ENCODE measurements around the gene STAT6.

The STAT6 gene

DNA sequence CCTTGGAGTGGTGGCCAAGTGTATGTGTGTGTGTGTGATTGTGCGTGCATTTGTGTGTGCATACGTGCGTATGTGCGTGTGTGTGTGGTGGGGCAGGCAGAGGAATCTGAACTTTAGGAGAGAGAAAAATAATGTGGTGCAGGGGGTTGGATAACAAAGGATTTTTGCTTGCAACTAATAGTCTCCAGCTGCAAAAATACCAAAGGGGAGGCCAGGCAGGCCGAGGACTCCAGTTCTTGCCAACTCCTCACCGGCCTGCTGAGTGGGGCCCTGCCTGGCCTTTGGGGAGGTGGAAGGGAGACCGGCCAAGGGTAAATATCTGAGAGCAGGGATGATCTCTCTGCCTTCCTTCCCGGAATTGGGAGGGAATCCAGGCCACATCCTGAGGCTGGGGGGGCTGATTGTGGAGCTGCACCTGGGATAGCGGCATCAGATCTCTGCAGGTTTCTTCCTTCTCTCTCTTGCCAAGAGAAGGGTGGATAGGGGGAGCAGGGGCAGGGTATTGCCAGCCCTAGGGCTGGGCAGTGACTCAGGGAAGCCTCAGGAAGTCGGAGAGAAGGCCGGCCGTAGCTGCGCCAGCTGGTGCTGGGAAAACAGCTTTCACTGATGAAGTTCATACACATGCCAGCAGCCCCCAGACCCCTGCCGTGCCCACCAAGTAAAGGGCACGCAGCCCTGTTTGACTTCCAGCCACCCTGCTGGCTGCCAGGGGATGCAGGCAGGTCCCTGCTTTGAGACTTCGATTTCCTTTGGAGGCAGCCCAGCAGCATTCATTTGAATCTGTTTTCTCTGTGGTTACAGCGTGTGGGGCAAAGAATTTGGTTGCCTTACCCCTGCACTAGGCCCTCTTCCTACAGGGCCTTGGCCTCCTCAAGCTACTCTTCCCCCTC, 40.8 kb upstream of the STAT6 start:
- CTCF ChIA-PET = interaction anchor here (1.4 kb wide), 1 partner anchor 28 kb away, joined by 4 read pairs; no protein-coding TSS in a partner anchor
- TF ChIP-seq, protein P1, sequence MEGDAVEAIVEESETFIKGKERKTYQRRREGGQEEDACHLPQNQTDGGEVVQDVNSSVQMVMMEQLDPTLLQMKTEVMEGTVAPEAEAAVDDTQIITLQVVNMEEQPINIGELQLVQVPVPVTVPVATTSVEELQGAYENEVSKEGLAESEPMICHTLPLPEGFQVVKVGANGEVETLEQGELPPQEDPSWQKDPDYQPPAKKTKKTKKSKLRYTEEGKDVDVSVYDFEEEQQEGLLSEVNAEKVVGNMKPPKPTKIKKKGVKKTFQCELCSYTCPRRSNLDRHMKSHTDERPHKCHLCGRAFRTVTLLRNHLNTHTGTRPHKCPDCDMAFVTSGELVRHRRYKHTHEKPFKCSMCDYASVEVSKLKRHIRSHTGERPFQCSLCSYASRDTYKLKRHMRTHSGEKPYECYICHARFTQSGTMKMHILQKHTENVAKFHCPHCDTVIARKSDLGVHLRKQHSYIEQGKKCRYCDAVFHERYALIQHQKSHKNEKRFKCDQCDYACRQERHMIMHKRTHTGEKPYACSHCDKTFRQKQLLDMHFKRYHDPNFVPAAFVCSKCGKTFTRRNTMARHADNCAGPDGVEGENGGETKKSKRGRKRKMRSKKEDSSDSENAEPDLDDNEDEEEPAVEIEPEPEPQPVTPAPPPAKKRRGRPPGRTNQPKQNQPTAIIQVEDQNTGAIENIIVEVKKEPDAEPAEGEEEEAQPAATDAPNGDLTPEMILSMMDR (IDR thresholded peaks at IDR 0.05; ENCODE audit: control extremely low read depth, extremely low read depth, low read depth, missing control alignments) = no peak
- no peak for DNase-seq (ENCODE audit: extremely low spot score)
- POLR2A ChIA-PET = no interaction called here

DNA sequence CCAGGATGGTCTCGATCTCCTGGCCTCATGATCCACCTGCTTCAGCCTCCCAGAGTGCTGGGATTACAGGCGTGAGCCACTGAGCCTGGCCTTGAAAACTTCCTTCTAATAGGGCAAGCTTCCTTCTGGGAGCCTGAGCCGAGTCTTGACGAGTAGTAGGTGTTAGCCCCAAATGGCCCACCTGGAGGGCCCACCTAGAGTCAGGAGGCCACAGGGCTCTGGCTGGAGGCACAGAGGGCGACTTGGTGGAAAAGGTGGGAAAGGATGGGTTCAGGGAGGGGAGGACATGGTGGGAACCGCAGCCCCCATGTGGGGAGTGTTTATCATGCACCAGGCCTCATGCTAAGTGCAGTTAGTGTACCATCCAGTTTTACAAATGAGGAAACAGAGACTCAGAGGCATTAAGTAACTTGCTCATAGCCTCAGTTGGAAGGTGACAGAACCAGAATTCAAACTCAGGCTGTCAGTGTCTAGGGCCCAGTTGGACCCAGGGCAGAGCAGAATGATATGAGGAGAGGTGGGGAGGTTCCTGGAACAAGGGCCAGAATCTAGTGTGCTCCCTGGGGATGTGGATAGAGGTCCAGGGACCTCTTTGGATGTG, 39.3 kb upstream of the STAT6 start:
- POLR2A ChIA-PET = no interaction called here
- DNase-seq (ENCODE audit: extremely low spot score) = no peak
- TF ChIP-seq, protein P1 (IDR thresholded peaks at IDR 0.05; ENCODE audit: control extremely low read depth, extremely low read depth, low read depth, missing control alignments) = no peak
- CTCF ChIA-PET = interaction anchor here (1.4 kb wide), 1 partner anchor 26 kb away, joined by 5 read pairs; no protein-coding TSS in a partner anchor

DNA sequence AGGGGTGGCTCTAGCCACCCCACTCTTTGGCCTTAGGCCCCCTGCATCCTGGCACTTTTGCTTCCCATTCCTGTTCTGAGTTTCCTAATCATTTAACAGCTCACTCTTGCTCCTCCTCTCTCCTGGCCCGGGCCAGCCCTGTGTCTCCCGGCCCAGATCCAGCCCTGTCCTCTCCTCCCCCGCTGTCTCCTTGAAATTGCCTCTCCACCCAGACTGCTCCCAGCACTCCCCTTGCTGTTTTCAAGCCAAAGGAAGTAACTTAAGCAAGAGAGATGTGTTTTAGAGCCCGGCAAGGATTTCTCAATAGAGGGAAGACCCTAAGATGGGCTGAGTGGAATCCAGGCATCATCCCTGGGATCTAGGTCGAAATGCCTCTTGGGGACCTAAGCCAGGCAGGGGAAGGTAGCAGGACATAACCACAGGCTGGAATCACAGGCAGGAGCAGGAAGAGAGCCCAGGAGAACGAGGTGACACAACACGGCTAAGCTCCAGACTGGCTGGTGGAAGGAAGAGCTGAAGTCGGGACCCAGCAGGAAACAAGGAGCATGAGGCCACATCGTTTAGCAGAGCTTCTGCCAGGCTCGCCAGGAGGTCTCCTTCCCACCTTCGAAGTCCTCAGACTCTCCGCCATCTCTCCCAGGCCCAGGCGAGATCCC, 38.2 kb upstream of the STAT6 start:
- ChIA-PET POLR2A (interaction anchor here (0.7 kb wide), 1 partner anchor 24 kb away, joined by 6 read pairs; no protein-coding TSS in a partner anchor), CTCF (interaction anchor here (0.8 to 1.5 kb wide), 3 partner anchors 10 to 435 kb away, joined by 3 to 5 read pairs (median 3); no protein-coding TSS in a partner anchor)
- TF ChIP-seq, protein P1 (IDR thresholded peaks at IDR 0.05; ENCODE audit: control extremely low read depth, extremely low read depth, low read depth, missing control alignments) = no peak
- DNase-seq (ENCODE audit: extremely low spot score) = no peak

DNA sequence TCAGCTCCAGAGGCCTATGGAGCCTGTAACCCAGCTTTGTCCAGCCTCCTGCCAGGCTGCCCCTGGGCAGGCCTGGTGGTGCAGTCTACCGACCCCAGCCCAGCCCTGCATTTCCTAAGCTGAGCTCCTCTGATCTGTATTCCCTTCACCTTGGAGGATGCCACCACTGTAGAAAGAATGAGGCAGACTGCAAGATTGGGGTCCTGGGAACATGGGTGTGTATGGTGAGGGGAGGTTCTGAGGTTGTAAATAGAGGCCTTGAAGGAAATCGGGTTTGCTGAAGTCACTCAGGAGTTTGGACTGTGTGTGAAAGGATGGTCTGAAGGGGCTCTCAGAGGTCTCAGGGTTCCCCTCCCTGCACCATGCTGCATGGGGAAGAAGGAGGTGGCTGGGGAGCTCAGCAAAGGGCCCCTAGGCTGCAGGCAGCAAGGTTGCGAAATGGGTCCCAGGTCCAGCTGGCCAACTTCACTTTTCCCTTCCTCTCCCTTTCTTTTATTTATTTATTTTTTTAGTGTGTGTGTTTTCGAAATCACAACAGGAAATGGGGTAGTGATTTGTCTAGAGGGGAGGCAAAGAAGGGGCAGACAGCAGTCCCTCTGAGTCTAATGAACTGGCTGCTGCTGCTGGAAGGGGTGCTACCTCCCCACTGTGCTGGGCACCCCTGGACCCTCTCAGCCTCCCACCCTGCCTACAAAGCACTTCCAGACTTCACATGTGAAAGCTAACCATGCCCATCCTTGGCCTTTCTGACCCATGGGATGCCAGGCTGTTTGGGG, 37.5 kb upstream of the STAT6 start:
- TF ChIP-seq, protein P1 (IDR thresholded peaks at IDR 0.05; ENCODE audit: control extremely low read depth, extremely low read depth, low read depth, missing control alignments) = no peak
- POLR2A ChIA-PET = no interaction called here
- CTCF ChIA-PET = interaction anchor here (0.9 to 1.5 kb wide), 4 partner anchors 24 to 436 kb away, joined by 3 to 5 read pairs (median 4); no protein-coding TSS in a partner anchor
- DNase-seq (ENCODE audit: extremely low spot score) = no peak

DNA sequence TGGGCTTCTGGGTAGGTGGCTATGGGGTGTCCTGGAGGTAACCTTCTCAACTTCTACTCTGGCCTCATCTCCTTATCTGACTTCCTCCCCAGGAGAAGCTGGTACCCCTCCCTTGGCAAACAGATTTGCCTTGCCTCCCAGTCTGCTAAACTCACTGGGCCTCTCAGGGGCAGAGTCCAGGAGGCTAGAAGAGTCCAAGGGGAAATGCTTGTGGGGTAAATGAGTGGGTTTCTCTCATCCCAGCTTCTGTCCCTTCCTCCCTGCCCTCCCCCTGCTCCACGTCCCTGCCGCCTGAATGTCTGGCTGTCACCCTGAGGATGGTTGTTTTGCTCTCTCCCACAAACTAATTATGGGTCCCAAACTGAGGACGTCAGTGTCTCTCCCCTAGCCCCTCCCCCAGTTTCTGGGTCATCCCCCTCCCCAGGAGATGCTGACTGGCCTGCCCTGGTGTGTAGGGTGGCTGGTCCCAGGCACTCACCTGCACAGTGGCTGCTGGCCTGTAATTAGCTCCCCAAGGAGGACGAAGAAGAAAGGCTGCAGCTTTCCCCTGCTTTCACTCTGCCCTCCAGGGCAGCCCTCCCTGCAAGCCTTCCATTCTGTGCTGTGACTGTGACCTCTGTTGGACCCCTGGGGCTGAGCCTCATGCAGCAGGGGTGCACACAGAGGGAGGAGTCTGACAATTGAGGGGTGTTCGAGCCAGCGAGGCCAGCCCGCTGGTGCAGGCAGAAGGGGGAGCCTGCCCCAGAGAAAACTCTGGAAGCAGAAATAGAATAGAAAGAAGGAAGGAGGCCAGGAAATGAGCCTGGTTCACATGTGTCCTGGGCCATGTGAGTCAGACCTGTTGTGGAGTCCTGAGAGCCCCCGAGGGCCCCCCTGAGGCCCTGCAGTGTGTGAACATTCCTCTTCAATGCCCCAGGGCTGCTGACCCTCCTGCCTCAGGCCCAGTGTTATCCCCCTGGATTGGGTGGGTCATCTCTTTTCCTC, 36.1 kb upstream of the STAT6 start, which contains the start of gene LRP1-AS:
Gene LRP1-AS (minus strand): TSS at position 659 of the 984 bp plus-strand sequence.
- TF ChIP-seq, protein P1 (IDR thresholded peaks at IDR 0.05; ENCODE audit: control extremely low read depth, extremely low read depth, low read depth, missing control alignments) = no peak
- CTCF ChIA-PET = interaction anchor here (0.9 to 2.4 kb wide), 6 partner anchors 9 to 437 kb away, joined by 3 to 8 read pairs (median 3); no protein-coding TSS in a partner anchor
- no peak for DNase-seq (ENCODE audit: extremely low spot score)
- POLR2A ChIA-PET = interaction anchor here (0.6 kb wide), 2 partner anchors 19 to 45 kb away, joined by 4 read pairs; partner anchors contain the start of gene LRP1

Data from GM10248 (cell line).